Ascending aorta (tissue), 2 donors: ENCODE data around the gene TANC1. TPM values are rescaled to one million over a fixed set of nuclear protein-coding genes. Genes with fewer than 3 reads are reported as not detected.
A peak's percentile ranks its signal among the peaks of the same experiment; 100 is the strongest.

Experiments
- DNase-seq, 2 donors: peaks; one replicate each; pipeline ENCODE4 v3.0.0-alpha.2; 2019; ENCODE audit warnings: low spot score in 2 of 2
- H3K27ac ChIP-seq, 2 donors: fragments of 200-600 bp; sonication (generic); one replicate each; pipeline ENCODE4 v1.5.1; 2016 to 2017; ENCODE audit warnings: mild to moderate bottlenecking in 1 of 2
- H3K27me3 ChIP-seq: fragments of 200-600 bp; sonication (generic); one replicate; pipeline ENCODE4 v1.5.1; 2017
- H3K36me3 ChIP-seq, 2 donors: fragments of 200-600 bp; sonication (generic); one replicate each; pipeline ENCODE4 v1.5.1; 2016
- H3K4me1 ChIP-seq, 2 donors: fragments of 200-600 bp; sonication (generic); one replicate each; pipeline ENCODE4 v1.5.1; 2016 to 2017; ENCODE audit warnings: mild to moderate bottlenecking in 1 of 2
- H3K4me3 ChIP-seq, 2 donors: fragments of 200-600 bp; sonication (generic); one replicate each; pipeline ENCODE4 v1.5.1; 2016 to 2017; ENCODE audit warnings: mild to moderate bottlenecking in 1 of 2
- H3K9me3 ChIP-seq, 2 donors: fragments of 200-600 bp; sonication (generic); one replicate each; pipeline ENCODE4 v1.5.1; 2016
- CTCF ChIP-seq, 3 experiments: fragments of 200-600 bp in 2 of 3; fragments of 450-650 bp in 1 of 3; sonication (generic) in 2 of 3; IDR thresholded peaks; one replicate each; pipeline ENCODE4 v1.5.1; 2016 to 2019; ENCODE audit warnings: antibody characterized with exemption in 3 of 3, mild to moderate bottlenecking in 1 of 3, moderate library complexity in 1 of 3
- intact Hi-C: fragments of 100-400 bp; cut with DNase I; formaldehyde crosslinking; loops from one replicate; pipeline ENCODE4 v1.15.1; 2023
- total RNA-seq: library from RNA; depleted of rRNA; stranded (reverse); fragments of >200 nt; gene quantifications from one replicate; pipeline ENCODE4 v1.1.0, GENCODE V29; 2016

TANC1 gene
- total RNA-seq, 1 donor from 2014 or later = 45.4 TPM

GRCh38 chr2:158953454-158953853, 15.0 kb upstream of the TANC1 start:
- no peak for TF ChIP-seq CTCF (IDR thresholded peaks at IDR 0.05)
- H3K4me1 ChIP-seq = peaks cover 0 to 16% of the 10 kb centered on the region in 2 donors
- H3K4me3 ChIP-seq = no peak overlapping the region
- H3K27ac ChIP-seq = peak overlapping the region; percentile 63 to 69
- no peaks in the 10 kb centered on the region for H3K9me3 ChIP-seq
- H3K36me3 ChIP-seq = no peaks in the 10 kb centered on the region
- DNase-seq = no peak
- no peaks in the 10 kb centered on the region for H3K27me3 ChIP-seq
- intact Hi-C loops = loop anchor here (5.0 kb wide), 1 partner anchor 51 kb away; no protein-coding TSS in a partner anchor

GRCh38 chr2:158953926-158954763, 14.3 kb upstream of the TANC1 start:
- peak overlapping the region; percentile 63 to 69 for H3K27ac ChIP-seq
- H3K27me3 ChIP-seq = no peaks in the 10 kb centered on the region
- no peak overlapping the region for H3K4me3 ChIP-seq
- TF ChIP-seq CTCF (IDR thresholded peaks at IDR 0.05) = no peak
- no peaks in the 10 kb centered on the region for H3K36me3 ChIP-seq
- H3K9me3 ChIP-seq = no peaks in the 10 kb centered on the region
- peaks cover 0 to 16% of the 10 kb centered on the region in 2 donors for H3K4me1 ChIP-seq
- peak in 1 of 2 donors; percentile 89 for DNase-seq
- intact Hi-C loops = loop anchor here (1.0 to 5.0 kb wide), 2 partner anchors 14 to 52 kb away; partner anchors contain the start of gene TANC1

GRCh38 chr2:158955842-158956365, 12.5 kb upstream of the TANC1 start:
- no peak for DNase-seq
- Histone ChIP-seq H3K4me1 (peaks cover 0 to 16% of the 10 kb centered on the region in 2 donors), H3K4me3 (no peak overlapping the region), H3K36me3 (no peaks in the 10 kb centered on the region), H3K27me3 (no peaks in the 10 kb centered on the region), H3K27ac (peak overlapping the region; percentile 21 to 69), H3K9me3 (no peaks in the 10 kb centered on the region)
- TF ChIP-seq CTCF (IDR thresholded peaks at IDR 0.05) = no peak
- intact Hi-C loops = no loop called here

GRCh38 chr2:158958365-158958764, 10.1 kb upstream of the TANC1 start:
- Histone ChIP-seq H3K9me3 (no peaks in the 10 kb centered on the region), H3K4me3 (no peak overlapping the region), H3K27me3 (no peaks in the 10 kb centered on the region), H3K27ac (no peak overlapping the region), H3K36me3 (no peaks in the 10 kb centered on the region), H3K4me1 (peaks cover 0 to 11% of the 10 kb centered on the region in 2 donors)
- intact Hi-C loops = no loop called here
- no peak for TF ChIP-seq CTCF (IDR thresholded peaks at IDR 0.05)
- DNase-seq = no peak

GRCh38 chr2:158960193-158960592, 8.2 kb upstream of the TANC1 start:
- no peak for TF ChIP-seq CTCF (IDR thresholded peaks at IDR 0.05)

More at GRCh38 chr2:158960193-158960592, 8.2 kb upstream of the TANC1 start:
- intact Hi-C loops = loop anchor here (10.0 kb wide), 2 partner anchors 185 to 655 kb away; partner anchors contain the start of gene BAZ2B
- H3K9me3 ChIP-seq = no peaks in the 10 kb centered on the region
- no peaks in the 10 kb centered on the region for H3K4me1 ChIP-seq
- no peak overlapping the region for H3K27ac ChIP-seq
- no peaks in the 10 kb centered on the region for H3K36me3 ChIP-seq
- no peaks in the 10 kb centered on the region for H3K27me3 ChIP-seq
- no peak for DNase-seq
- no peak overlapping the region for H3K4me3 ChIP-seq
